Astrocyte (in vitro differentiated cells and primary cell): Measurements from ENCODE around the gene CTTNBP2. TPM values are rescaled to one million over a fixed set of nuclear protein-coding genes. Genes with fewer than 3 reads are reported as not detected.

Source experiments
- DNase-seq: peaks from one replicate; pipeline ENCODE4 v3.0.0-alpha.2; 2010; ENCODE audit warnings: low read depth
- FAIRE-seq: peaks from 2 replicates; lab custom pipeline; 2011; peaks lifted over from hg19 to GRCh38; lab: Jason Lieb, UNC
- H2AFZ ChIP-seq: 2 replicates; pipeline ENCODE4 v1.6.0; 2012; ENCODE audit warnings: low read depth, low read length, inconsistent platforms
- H3K27ac ChIP-seq: 2 replicates; pipeline ENCODE4 v1.5.1; 2011; ENCODE audit warnings: low read depth, low read length, inconsistent platforms
- H3K27me3 ChIP-seq: 2 replicates; pipeline ENCODE4 v1.6.0; 2011; ENCODE audit warnings: low read length, inconsistent platforms; ENCODE audit not compliant: insufficient read depth
- H3K36me3 ChIP-seq: 2 replicates; pipeline ENCODE4 v1.5.1; 2011; ENCODE audit warnings: low read length, inconsistent platforms; ENCODE audit not compliant: insufficient read depth
- H3K4me1 ChIP-seq: 2 replicates; pipeline ENCODE4 v1.5.1; 2011; ENCODE audit warnings: low read length, inconsistent platforms; ENCODE audit not compliant: insufficient read depth
- H3K4me2 ChIP-seq: 2 replicates; pipeline ENCODE4 v1.6.0; 2012; ENCODE audit warnings: low read length, inconsistent platforms
- H3K4me3 ChIP-seq: 2 replicates; pipeline ENCODE4 v1.5.1; 2011; ENCODE audit warnings: low read depth, mild to moderate bottlenecking, low read length, inconsistent platforms; ENCODE audit not compliant: insufficient read depth
- H3K79me2 ChIP-seq: 2 replicates; pipeline ENCODE4 v1.6.0; 2012; ENCODE audit warnings: mild to moderate bottlenecking, low read length, inconsistent platforms; ENCODE audit not compliant: insufficient read depth
- H3K9ac ChIP-seq: 2 replicates; pipeline ENCODE4 v1.6.0; 2012; ENCODE audit warnings: mild to moderate bottlenecking, low read length, inconsistent platforms
- H3K9me3 ChIP-seq: 2 replicates; pipeline ENCODE4 v1.5.1; 2012; ENCODE audit warnings: low read depth, mild to moderate bottlenecking, low read length, inconsistent platforms; ENCODE audit not compliant: insufficient read depth
- H4K20me1 ChIP-seq: 2 replicates; pipeline ENCODE4 v1.6.0; 2012; ENCODE audit warnings: low read length, inconsistent platforms; ENCODE audit not compliant: insufficient read depth
- H3K27ac Mint-ChIP-seq: one replicate; pipeline ENCODE4 v1.8.0; 2021; ENCODE audit warnings: mild to moderate bottlenecking, mixed read lengths; ENCODE audit not compliant: unreplicated experiment
- H3K27me3 Mint-ChIP-seq: one replicate; pipeline ENCODE4 v1.8.0; 2021; ENCODE audit warnings: low read depth, mixed read lengths; ENCODE audit not compliant: unreplicated experiment
- H3K36me3 Mint-ChIP-seq: one replicate; pipeline ENCODE4 v1.8.0; 2021; ENCODE audit warnings: low read depth, mixed read lengths; ENCODE audit not compliant: unreplicated experiment
- H3K4me1 Mint-ChIP-seq: one replicate; pipeline ENCODE4 v1.8.0; 2021; ENCODE audit warnings: low read depth, mixed read lengths; ENCODE audit not compliant: unreplicated experiment
- H3K4me3 Mint-ChIP-seq: one replicate; pipeline ENCODE4 v1.8.0; 2021; ENCODE audit warnings: mild to moderate bottlenecking, moderate library complexity, mixed read lengths; ENCODE audit not compliant: unreplicated experiment
- H3K9me3 Mint-ChIP-seq: one replicate; pipeline ENCODE4 v1.8.0; 2021; ENCODE audit warnings: mild to moderate bottlenecking, mixed read lengths; ENCODE audit not compliant: unreplicated experiment
- EZH2 ChIP-seq: IDR thresholded peaks from 2 replicates; pipeline ENCODE4 v1.6.1; 2012; ENCODE audit warnings: mild to moderate bottlenecking, low read length, inconsistent platforms; ENCODE audit not compliant: insufficient read depth
- total RNA-seq: library from RNA; stranded (reverse); gene quantifications from 2 replicates; pipeline ENCODE4 v1.2.1, GENCODE V29; 2021
- TF ChIP-seq, protein P1 (sequence below): IDR thresholded peaks from 2 replicates; pipeline ENCODE4 v1.5.1; 2011; ENCODE audit warnings: low read depth, mild to moderate bottlenecking, inconsistent platforms, low read length, moderate library complexity; ENCODE audit not compliant: insufficient read depth

The CTTNBP2 gene
- total RNA-seq, 1 donor from 2014 or later: 4.9 TPM

DNA sequence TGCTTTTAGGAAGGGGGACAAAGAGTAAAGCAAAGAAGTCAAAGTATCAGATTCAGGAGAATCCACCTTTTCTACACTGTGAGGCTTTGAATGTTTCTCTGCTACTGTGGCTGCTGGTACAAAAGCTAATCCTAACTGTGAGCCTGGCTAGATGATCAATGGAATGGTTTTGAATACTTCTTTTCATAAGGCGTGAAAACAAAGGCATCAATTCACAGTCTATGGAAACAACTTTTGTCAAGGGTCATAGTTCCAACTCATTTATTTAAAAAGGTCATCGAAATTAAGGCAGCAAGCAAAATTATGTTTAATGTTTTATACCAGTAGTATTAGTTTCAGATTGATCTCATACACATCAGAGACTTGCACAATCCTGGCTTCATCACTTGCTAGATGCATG, 118.1 kb downstream of the CTTNBP2 start:
- Mint-ChIP-seq H3K27ac (no peak overlapping the region), H3K9me3 (no peaks in the 10 kb centered on the region), H3K36me3 (no peaks in the 10 kb centered on the region), H3K4me3 (no peak overlapping the region), H3K27me3 (no peaks in the 10 kb centered on the region), H3K4me1 (no peaks in the 10 kb centered on the region)
- no peak overlapping the region for H3K4me2 ChIP-seq
- H3K9ac ChIP-seq: no peak overlapping the region
- no peaks in the 10 kb centered on the region for H3K36me3 ChIP-seq
- no peak overlapping the region for H2AFZ ChIP-seq
- no peaks in the 10 kb centered on the region for H3K4me1 ChIP-seq
- H3K79me2 ChIP-seq: no peaks in the 10 kb centered on the region
- no peaks in the 10 kb centered on the region for H4K20me1 ChIP-seq
- no peaks in the 10 kb centered on the region for H3K27me3 ChIP-seq
- no peak overlapping the region for H3K27ac ChIP-seq
- FAIRE-seq (no peak), DNase-seq (no peak)
- H3K4me3 ChIP-seq: no peak overlapping the region
- TF ChIP-seq, protein P1, sequence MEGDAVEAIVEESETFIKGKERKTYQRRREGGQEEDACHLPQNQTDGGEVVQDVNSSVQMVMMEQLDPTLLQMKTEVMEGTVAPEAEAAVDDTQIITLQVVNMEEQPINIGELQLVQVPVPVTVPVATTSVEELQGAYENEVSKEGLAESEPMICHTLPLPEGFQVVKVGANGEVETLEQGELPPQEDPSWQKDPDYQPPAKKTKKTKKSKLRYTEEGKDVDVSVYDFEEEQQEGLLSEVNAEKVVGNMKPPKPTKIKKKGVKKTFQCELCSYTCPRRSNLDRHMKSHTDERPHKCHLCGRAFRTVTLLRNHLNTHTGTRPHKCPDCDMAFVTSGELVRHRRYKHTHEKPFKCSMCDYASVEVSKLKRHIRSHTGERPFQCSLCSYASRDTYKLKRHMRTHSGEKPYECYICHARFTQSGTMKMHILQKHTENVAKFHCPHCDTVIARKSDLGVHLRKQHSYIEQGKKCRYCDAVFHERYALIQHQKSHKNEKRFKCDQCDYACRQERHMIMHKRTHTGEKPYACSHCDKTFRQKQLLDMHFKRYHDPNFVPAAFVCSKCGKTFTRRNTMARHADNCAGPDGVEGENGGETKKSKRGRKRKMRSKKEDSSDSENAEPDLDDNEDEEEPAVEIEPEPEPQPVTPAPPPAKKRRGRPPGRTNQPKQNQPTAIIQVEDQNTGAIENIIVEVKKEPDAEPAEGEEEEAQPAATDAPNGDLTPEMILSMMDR: no peak
- no peaks in the 10 kb centered on the region for H3K9me3 ChIP-seq

DNA sequence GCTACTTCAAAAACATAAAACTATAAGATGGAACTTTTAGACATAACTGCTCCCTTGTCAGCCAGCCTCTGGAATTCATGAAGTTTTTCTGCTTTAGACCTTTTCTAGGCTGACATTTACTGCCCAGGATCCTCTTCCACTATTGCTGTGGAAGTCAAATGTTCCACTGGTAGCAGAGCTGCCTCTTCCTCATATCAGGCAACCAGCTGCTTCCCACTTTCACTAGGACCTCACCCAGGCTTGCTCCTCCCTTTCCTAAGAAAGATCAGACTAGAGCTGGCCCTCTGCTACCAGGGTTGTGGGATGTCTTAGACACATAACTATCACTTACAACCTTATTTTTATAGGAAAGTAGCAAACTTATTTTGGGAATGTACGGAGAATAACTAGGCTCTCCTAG, 121.5 kb downstream of the CTTNBP2 start:
- H3K4me1 Mint-ChIP-seq: no peaks in the 10 kb centered on the region
- H3K4me1 ChIP-seq: no peaks in the 10 kb centered on the region
- no peaks in the 10 kb centered on the region for H3K36me3 Mint-ChIP-seq
- no peak overlapping the region for H3K27ac Mint-ChIP-seq
- H2AFZ ChIP-seq: no peak overlapping the region
- H3K27me3 ChIP-seq: no peaks in the 10 kb centered on the region
- H3K9me3 Mint-ChIP-seq: no peaks in the 10 kb centered on the region
- H3K36me3 ChIP-seq: no peaks in the 10 kb centered on the region
- H3K79me2 ChIP-seq: no peaks in the 10 kb centered on the region
- FAIRE-seq: no peak
- H4K20me1 ChIP-seq: no peaks in the 10 kb centered on the region
- H3K4me3 Mint-ChIP-seq: no peak overlapping the region
- H3K4me3 ChIP-seq: no peak overlapping the region
- no peaks in the 10 kb centered on the region for H3K9me3 ChIP-seq
- no peak overlapping the region for H3K9ac ChIP-seq
- TF ChIP-seq, protein P1: no peak
- TF ChIP-seq EZH2: no peak
- H3K27me3 Mint-ChIP-seq: no peaks in the 10 kb centered on the region
- H3K27ac ChIP-seq: no peak overlapping the region
- DNase-seq: no peak
- no peak overlapping the region for H3K4me2 ChIP-seq

DNA sequence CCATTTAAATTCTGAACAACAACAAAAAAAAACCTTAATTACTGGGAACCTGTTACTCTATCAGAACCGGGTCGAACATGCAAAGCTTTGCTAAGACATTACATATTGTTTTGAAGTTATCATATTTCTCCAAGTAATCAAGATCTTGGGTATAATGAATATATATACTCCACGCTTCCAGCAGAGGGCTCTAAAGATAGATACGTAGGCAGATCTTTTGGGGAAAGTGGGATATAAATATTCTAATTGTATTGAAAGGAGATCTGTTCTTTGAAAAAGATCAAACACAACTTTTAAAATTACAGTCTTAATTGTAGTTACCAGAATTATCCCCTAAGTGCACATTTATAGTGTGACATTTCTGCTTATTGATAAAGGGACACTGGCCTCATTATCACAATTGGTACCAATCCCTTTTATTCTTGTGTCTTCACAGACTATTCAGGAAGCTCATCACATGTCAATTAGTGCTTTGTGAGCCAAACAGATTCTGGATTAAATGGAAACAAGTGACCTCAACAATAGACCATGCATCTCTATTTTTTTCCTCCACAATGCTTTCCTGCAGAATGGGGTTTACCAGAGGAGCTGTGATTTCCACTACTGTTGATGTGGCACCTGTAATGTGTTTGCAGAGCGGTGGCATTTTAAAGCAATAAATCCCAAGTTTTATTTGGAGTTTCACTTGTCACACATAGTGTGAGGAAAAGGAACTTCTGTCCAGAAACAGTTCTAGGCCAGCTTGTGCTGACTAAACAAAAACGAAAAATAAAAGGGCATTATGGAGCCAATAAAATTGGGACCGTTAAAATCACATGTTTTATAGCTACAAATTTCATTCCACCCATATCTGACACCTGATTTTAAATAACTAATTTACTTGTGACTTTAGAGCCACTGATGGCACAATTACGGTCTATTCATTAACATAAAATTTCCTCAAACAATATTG, 122.4 kb downstream of the CTTNBP2 start:
- no peaks in the 10 kb centered on the region for H4K20me1 ChIP-seq
- DNase-seq: no peak
- no peak overlapping the region for H3K4me2 ChIP-seq
- no peaks in the 10 kb centered on the region for H3K79me2 ChIP-seq
- H3K36me3 Mint-ChIP-seq: no peaks in the 10 kb centered on the region
- no peaks in the 10 kb centered on the region for H3K27me3 Mint-ChIP-seq
- no peak overlapping the region for H3K9ac ChIP-seq
- H3K4me3 Mint-ChIP-seq: no peak overlapping the region
- no peak overlapping the region for H3K27ac Mint-ChIP-seq
- no peak for TF ChIP-seq EZH2
- TF ChIP-seq, protein P1: peak; percentile 57
- H3K27me3 ChIP-seq: no peaks in the 10 kb centered on the region
- H2AFZ ChIP-seq: no peak overlapping the region
- no peak overlapping the region for H3K4me3 ChIP-seq
- H3K9me3 Mint-ChIP-seq: no peaks in the 10 kb centered on the region
- no peak overlapping the region for H3K27ac ChIP-seq
- H3K36me3 ChIP-seq: no peaks in the 10 kb centered on the region
- H3K4me1 Mint-ChIP-seq: no peaks in the 10 kb centered on the region
- no peaks in the 10 kb centered on the region for H3K9me3 ChIP-seq
- H3K4me1 ChIP-seq: no peaks in the 10 kb centered on the region
- FAIRE-seq: no peak
